GM12864 (cell line): Measurements from ENCODE around the gene TMEM147.

Experiments
- DNase-seq: peaks from one replicate; pipeline ENCODE4 v3.0.0-alpha.2; 2011; ENCODE audit warnings: low read depth
- H3K4me3 ChIP-seq: 2 replicates; pipeline ENCODE4 v1.5.1; 2011; ENCODE audit warnings: mild to moderate bottlenecking, low read depth, low read length, control low read depth
- TF ChIP-seq, protein P1 (sequence below): IDR thresholded peaks from 2 replicates; pipeline ENCODE4 v1.5.1; 2011; ENCODE audit warnings: low read depth, mild to moderate bottlenecking, moderate library complexity, low read length, control low read depth, inconsistent platforms; ENCODE audit errors: missing control alignments

TMEM147 gene

DNA sequence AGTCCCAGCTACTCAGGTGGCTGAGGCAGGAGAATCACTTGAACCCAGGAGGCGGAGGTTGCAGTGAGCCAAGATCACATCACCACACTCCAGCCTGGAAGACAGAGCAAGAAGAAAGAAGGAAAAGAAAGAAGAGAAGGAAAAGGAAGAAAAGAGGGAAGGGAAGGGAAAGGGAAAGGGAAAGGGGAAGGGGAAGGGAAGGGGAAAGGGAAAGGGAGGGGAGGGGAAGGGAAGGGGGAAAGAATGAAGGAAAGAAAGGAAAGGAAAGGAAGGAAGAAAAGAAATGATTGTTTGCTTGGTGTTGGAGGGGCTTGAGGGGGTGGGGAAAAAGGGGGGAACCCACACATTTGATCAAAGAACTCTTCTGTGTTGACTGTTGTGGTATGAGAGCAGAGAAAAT, 50.5 kb downstream of the TMEM147 start:
- H3K4me3 ChIP-seq, result no peak overlapping the region
- TF ChIP-seq, protein P1, sequence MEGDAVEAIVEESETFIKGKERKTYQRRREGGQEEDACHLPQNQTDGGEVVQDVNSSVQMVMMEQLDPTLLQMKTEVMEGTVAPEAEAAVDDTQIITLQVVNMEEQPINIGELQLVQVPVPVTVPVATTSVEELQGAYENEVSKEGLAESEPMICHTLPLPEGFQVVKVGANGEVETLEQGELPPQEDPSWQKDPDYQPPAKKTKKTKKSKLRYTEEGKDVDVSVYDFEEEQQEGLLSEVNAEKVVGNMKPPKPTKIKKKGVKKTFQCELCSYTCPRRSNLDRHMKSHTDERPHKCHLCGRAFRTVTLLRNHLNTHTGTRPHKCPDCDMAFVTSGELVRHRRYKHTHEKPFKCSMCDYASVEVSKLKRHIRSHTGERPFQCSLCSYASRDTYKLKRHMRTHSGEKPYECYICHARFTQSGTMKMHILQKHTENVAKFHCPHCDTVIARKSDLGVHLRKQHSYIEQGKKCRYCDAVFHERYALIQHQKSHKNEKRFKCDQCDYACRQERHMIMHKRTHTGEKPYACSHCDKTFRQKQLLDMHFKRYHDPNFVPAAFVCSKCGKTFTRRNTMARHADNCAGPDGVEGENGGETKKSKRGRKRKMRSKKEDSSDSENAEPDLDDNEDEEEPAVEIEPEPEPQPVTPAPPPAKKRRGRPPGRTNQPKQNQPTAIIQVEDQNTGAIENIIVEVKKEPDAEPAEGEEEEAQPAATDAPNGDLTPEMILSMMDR, result no peak
- DNase-seq, result no peak

DNA sequence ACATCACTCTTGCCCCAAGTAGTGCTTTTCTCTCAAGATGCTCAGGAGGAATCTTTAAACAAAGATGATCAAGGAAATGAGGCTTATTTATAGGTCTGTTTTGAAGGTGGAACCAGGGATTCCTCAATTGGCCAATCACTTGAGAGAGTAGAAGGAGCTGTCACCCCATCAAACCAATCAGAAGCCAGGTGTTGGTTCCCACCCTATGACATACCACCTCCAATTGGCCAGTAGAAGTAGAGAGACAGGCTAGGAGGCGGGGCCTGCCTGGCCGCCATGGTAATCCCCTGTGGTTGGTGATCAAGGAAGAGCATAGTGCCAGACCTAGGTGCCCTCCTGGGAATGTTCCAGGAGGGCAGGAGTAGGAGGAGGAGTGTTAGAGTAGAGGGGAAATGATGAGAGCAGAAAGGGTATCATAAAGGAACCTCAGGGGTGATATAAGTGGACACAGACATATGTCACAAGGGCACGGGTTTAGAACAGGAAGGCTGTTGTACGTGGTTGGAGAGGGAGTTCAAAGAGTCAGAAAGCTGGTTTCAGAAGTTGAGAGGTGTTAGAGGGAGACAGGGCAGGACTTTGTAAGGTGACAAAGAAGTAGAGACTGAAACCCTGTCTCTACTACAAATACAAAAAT, 51.1 kb downstream of the TMEM147 start:
- peak; percentile 56 for DNase-seq
- TF ChIP-seq, protein P1, result no peak
- no peak overlapping the region for H3K4me3 ChIP-seq
